SJCRH30 (cell line): ENCODE data around the gene KRTAP4-7. TPM values are rescaled to one million over a fixed set of nuclear protein-coding genes. Genes with fewer than 3 reads are reported as not detected.
"Not testable (repeated sequence)": the region's sequence is repeated elsewhere in the genome, so short reads cannot be mapped to it uniquely, and the experiment has no call there.

Source experiments
- DNase-seq, 2 experiments: peaks; one replicate each; pipeline ENCODE4 v3.0.0-alpha.2; 2015 to 2020
- H3K27ac ChIP-seq: fragments of 250-450 bp; sonication (Bioruptor Pico); 2 replicates; pipeline ENCODE4 v1.5.1; 2020; ENCODE audit warnings: mild to moderate bottlenecking, moderate library complexity
- H3K27me3 ChIP-seq: fragments of 250-450 bp; sonication (Bioruptor Pico); 2 replicates; pipeline ENCODE4 v1.5.1; 2020; ENCODE audit warnings: mild to moderate bottlenecking, moderate library complexity
- H3K36me3 ChIP-seq: fragments of 250-450 bp; sonication (Bioruptor Pico); 2 replicates; pipeline ENCODE4 v1.5.1; 2020; ENCODE audit warnings: mild to moderate bottlenecking, moderate library complexity
- H3K4me1 ChIP-seq: fragments of 250-450 bp; sonication (Bioruptor Pico); 2 replicates; pipeline ENCODE4 v1.5.1; 2020; ENCODE audit warnings: mild to moderate bottlenecking, moderate library complexity
- H3K4me3 ChIP-seq: fragments of 250-450 bp; sonication (Bioruptor Pico); 2 replicates; pipeline ENCODE4 v1.5.1; 2020; ENCODE audit warnings: mild to moderate bottlenecking, moderate library complexity
- H3K9me3 ChIP-seq: fragments of 250-450 bp; sonication (Bioruptor Pico); replicated peaks from 2 replicates; pipeline ENCODE4 v1.5.1; 2020; ENCODE audit warnings: mild to moderate bottlenecking, moderate library complexity
- total RNA-seq: library from RNA; depleted of rRNA; stranded (reverse); fragments of >200 nt; shearing (Covaris generic); gene quantifications from 2 replicates; pipeline ENCODE4 v1.2.3, GENCODE V29; 2014; rRNA removed

The KRTAP4-7 gene
- 0.18 TPM in 1 of 2 replicates, not detected in the other for total RNA-seq

DNA sequence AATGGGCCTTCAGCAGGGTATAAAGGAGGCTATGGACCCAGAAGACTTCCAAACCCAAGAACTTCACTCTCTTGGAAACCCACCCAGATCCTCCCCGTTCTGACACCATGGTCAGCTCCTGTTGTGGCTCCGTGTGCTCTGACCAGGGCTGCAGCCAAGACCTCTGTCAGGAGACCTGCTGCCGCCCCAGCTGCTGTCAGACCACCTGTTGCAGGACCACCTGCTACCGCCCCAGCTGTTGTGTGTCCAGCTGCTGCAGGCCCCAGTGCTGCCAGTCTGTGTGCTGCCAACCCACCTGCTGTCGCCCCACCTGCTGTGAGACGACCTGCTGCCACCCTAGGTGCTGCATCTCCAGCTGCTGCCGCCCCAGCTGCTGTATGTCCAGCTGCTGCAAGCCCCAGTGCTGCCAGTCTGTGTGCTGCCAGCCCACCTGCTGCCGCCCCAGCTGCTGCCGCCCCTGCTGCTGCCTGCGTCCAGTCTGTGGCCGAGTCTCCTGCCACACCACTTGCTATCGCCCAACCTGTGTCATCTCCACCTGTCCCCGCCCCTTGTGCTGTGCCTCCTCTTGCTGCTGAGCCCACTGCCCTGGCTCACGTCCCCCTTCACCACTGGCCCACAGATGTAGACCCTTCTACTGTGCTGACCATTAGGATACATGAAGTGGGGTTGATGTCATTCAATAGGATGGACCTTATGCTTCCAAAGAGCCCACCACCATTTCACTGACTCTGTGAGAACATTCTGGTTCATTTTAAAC, at the start of gene KRTAP4-7:
Gene KRTAP4-7 (plus strand): TSS at position 51 of the 757 bp plus-strand sequence. CDS start 57 bp downstream, at position 108.
- H3K27me3 ChIP-seq, H3K4me3 ChIP-seq, H3K4me1 ChIP-seq, H3K27ac ChIP-seq, H3K36me3 ChIP-seq, H3K9me3 ChIP-seq: not testable (repeated sequence)
- DNase-seq, result peak; percentile 70 to 81

DNA sequence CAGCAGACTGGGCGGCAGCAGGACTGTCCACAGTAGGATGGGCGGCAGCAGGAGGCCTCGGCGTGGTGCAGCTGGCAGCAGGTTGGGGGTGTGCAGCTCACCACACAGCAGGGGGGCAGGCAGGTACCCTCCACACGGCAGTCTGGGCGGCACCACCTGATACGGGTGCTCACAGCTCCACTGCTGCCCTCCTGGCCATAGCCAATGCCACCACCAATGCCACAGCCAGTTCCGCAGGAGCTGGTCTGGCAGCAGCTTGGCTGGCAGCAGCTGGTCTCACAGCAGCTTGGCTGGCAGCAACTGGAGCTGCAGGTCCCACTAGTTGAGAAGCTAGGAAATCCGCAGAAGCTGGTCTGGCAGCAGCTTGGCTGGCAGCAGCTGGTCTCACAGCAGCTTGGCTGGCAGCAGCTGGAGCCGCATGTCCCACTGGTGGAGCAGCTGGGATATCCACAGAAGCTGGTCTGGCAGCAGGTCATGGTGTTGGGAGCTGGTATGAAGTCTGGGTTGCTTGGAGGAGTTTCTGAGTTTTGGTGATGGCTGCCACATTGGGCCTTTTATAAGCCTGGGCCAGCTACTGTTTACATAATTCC, 49.5 kb upstream of the KRTAP4-7 start, which contains the start of gene KRTAP1-3:
Gene KRTAP1-3 (minus strand): TSS at position 529 of the 590 bp plus-strand sequence. CDS start 53 bp downstream, at position 476.
- not testable (repeated sequence) for H3K36me3 ChIP-seq, H3K27me3 ChIP-seq, H3K27ac ChIP-seq, H3K9me3 ChIP-seq, H3K4me1 ChIP-seq, H3K4me3 ChIP-seq
- DNase-seq, result peak; percentile 25 to 32

DNA sequence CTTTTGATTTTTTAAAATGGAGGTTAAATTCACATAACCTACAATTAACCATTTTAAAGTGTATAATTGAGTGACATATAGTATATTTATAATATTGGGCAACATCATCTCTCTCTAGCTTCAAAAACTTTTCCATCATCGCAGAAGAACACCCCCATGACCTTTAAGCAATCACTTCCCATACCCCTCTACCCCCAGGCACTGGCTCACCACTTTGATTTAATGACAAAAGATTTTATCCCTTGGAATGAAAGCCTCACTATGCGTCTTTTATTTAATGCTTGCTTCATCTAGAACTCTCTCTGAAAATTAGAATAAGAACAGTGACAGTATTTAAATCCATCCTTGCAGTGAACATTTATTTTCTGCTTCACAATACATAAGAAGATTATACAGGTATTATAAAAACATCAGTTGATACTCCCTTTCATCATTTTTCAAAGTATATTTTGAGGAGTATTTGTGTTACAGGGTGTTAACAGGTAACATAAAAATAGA, 46.0 kb upstream of the KRTAP4-7 start:
- H3K27me3 ChIP-seq, result no peaks in the 10 kb centered on the region
- H3K4me3 ChIP-seq, result no peak overlapping the region
- H3K27ac ChIP-seq, result no peak overlapping the region
- H3K4me1 ChIP-seq, result no peaks in the 10 kb centered on the region; the same call in 1 of the 2 replicates
- peaks cover 2% of the 10 kb centered on the region; the same call in 1 of the 2 replicates for H3K9me3 ChIP-seq
- no peaks in the 10 kb centered on the region for H3K36me3 ChIP-seq
- DNase-seq, result no peak

DNA sequence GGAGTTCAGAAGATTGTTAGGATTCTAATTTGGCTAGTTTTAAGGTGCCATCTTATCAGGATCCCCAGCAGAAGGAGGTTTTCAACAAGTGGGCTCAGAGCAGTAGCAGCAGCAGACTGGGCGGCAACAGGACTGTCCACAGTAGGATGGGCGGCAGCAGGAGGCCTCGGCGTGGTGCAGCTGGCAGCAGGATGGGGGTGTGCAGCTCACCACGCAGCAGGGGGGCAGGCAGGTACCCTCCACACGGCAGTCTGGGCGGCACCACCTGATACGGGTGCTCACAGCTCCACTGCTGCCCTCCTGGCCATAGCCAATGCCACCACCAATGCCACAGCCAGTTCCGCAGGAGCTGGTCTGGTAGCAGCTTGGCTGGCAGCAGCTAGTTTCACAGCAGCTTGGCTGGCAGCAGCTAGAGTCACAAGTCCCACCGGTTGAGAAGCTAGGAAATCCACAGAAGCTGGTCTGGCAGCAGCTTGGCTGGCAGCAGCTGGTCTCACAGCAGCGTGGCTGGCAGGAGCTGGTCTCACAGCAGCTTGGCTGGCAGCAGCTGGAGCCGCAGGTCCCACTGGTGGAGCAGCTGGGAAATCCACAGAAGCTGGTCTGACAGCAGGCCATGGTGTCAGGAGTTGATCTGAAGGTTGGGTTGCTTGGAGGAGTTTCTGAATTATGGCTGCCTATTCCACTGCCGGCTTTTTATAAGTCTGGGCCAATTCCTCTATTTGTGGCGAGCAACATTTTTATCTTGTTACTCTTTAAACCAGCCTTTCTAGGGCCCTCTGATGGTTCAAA, 43.0 kb upstream of the KRTAP4-7 start, which contains the start of gene KRTAP1-1:
Gene KRTAP1-1 (minus strand): TSS at position 668 of the 789 bp plus-strand sequence. CDS start 53 bp downstream, at position 615.
- peak; percentile 18 to 25 for DNase-seq
- not testable (repeated sequence) for H3K4me3 ChIP-seq, H3K36me3 ChIP-seq, H3K4me1 ChIP-seq, H3K27me3 ChIP-seq, H3K27ac ChIP-seq, H3K9me3 ChIP-seq

DNA sequence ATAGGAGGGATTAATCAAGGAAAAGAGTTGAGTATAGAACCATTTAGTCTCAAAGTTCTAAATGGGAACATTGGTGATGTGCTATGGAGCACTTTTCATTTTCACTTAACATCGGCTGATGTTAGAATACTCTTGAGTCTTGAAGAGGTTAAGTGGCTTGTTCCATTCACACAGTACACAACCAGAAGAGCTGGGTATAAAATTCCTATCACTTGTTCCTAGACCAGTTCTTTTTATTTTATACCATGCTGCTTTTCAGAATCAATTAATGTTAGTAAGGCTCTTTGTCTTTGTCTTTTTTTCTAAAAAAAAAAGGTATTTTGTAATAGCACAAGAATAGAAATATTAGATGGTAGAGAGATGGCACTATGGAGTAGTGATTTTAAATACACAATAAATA, 41.0 kb upstream of the KRTAP4-7 start:
- no peaks in the 10 kb centered on the region for H3K27me3 ChIP-seq
- no peak overlapping the region for H3K27ac ChIP-seq

DNA sequence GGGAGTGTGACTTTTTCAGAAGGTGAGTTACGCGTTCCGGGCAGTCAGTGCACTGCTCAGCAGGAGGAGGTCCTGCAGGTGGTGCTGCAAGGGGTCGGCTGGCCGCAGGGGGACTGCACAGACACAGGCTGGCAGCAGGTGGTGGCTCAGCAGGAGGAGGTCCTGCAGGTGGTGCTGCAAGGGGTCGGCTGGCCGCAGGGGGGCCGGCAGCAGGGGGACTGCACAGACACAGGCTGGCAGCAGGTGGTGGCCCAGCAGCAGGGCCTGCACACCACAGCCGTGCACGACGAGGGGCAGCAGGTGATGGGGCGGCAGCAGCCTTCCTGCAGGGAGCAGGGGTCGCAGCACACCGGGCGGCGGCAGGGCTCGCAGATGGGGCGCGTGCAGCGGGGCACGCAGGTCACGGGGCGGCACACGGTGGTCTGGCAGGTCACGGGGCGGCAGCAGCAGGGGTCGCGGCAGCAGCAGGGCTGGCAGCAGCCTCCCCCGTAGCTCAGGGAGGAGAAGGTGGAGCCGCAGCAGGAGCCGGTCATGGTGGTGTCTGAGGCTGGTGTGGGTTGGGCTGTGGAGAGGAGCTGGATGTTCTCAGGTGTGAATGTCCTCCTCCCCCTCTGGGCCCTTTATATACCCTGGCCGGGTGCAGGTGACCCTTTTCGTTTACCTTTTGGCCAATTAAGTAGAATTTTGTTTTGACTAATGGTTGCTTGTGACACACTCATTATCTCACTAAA, 37.0 kb upstream of the KRTAP4-7 start, which contains the start of gene KRTAP2-1:
Gene KRTAP2-1 (minus strand): TSS at position 582 of the 731 bp plus-strand sequence. CDS start 49 bp downstream, at position 533.
- H3K27me3 ChIP-seq, H3K4me1 ChIP-seq, H3K36me3 ChIP-seq, DNase-seq, H3K4me3 ChIP-seq, H3K27ac ChIP-seq, H3K9me3 ChIP-seq: not testable (repeated sequence)

More for the DNA sequence above, 41.0 kb upstream of the KRTAP4-7 start:
- peaks cover 7% of the 10 kb centered on the region; the same call in 1 of the 2 replicates for H3K9me3 ChIP-seq
- H3K4me3 ChIP-seq, result no peak overlapping the region
- no peak for DNase-seq
- no peaks in the 10 kb centered on the region; the same call in 1 of the 2 replicates for H3K4me1 ChIP-seq
- no peaks in the 10 kb centered on the region for H3K36me3 ChIP-seq

DNA sequence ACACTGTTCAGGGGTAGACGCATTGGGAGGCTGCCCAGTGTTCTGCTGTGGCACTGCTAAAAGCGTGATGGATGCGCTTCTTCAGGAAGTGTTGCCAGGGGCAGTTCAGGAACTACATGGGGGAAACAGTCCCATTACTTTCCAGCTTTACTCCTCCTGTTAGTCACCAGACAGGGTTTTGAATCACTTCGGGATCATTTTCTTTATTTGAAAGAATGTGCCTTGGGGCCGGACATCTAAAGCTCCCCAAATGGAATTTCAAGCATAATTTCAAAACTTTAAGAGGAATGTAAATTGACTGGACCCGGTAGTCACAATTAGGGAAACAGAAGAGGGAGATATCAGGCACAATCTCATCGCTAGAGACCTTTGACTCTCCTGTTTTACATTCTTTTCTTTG, 35.5 kb upstream of the KRTAP4-7 start:
- DNase-seq, result no peak
- Histone ChIP-seq H3K27me3 (no peaks in the 10 kb centered on the region), H3K4me3 (no peak overlapping the region), H3K4me1 (peaks cover 3% of the 10 kb centered on the region), H3K27ac (no peak overlapping the region), H3K9me3 (no peaks in the 10 kb centered on the region), H3K36me3 (no peaks in the 10 kb centered on the region)

DNA sequence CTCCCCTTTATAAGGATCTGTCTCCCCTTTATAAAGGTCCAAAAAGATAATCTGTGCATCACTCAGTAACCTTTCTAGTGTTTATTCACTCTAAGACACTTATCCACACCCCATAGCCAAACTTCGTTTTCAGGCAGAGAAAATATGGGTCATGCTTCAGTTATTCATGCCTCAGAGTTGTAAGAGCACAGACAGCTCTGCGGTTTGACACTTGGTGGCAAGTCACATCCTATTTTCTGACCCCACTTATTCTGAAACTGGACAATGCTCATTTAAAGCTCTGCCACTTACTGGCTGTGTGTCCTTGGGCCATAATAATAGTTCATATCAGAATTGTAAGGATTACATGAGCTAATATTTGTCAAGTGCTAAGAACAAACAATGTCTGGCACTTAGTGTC, 34.8 kb upstream of the KRTAP4-7 start:
- Histone ChIP-seq H3K4me1 (peaks cover 3% of the 10 kb centered on the region), H3K36me3 (no peaks in the 10 kb centered on the region), H3K27me3 (no peaks in the 10 kb centered on the region), H3K27ac (no peak overlapping the region), H3K9me3 (no peaks in the 10 kb centered on the region), H3K4me3 (no peak overlapping the region)
- DNase-seq, result no peak

DNA sequence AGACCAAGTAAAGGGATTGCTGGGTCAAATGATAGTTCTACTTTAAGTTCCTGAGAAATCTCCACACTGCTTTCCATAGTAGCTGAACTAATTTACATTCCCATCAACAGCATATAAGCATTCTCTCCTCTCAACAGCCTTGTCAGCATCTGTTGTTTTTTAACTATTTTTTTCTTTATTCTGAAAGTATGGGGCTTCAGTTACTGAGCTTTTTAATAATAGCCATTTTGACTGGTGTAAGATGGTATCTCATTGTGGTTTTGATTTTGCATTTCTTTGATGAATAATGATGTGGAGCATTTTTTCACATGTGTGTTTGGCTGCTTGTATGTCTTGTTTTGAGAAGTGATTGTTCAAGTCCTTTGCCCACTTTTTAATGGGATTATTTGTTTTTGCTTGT, 31.4 kb upstream of the KRTAP4-7 start:
- Histone ChIP-seq H3K27ac (no peak overlapping the region), H3K27me3 (no peaks in the 10 kb centered on the region)
- no peak for DNase-seq

DNA sequence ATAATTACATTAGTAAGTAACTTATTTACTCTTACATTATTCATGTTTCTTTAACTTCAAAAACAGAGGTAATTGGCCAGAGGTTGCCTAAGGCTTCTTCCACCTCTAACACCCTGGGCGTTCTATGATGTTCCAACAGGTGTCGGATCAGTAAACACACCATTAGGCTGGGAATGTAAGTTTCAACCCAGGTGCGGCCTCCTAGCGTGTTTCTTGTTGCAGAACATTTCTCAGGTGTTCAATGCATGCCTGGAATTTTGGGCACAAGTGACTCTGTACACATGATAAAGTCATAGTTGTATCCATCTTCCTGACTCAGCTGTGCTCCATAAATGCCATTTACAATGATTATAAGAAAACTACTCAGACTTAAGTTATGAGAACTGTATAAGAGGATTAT, 29.9 kb upstream of the KRTAP4-7 start:
- peaks cover 9% of the 10 kb centered on the region for H3K4me1 ChIP-seq

More for the DNA sequence above, 31.4 kb upstream of the KRTAP4-7 start:
- Histone ChIP-seq H3K4me1 (peaks cover 6% of the 10 kb centered on the region), H3K9me3 (peaks cover 3% of the 10 kb centered on the region; the same call in 1 of the 2 replicates), H3K36me3 (no peaks in the 10 kb centered on the region), H3K4me3 (no peak overlapping the region)

DNA sequence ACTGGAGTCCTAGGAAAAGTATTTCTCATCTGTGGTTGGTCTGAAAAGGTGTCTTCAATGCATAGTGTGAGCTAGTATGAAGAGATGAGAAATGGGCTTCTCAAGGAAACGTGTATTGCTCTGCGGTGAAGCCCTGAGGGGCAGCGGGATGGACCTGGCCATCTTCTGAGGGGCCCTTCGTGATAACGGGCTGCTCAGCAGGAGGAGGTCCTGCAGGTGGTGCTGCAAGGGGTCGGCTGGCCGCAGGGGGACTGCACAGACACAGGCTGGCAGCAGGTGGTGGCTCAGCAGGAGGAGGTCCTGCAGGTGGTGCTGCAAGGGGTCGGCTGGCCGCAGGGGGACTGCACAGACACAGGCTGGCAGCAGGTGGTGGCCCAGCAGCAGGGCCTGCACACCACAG, 29.4 kb upstream of the KRTAP4-7 start:
- H3K27me3 ChIP-seq, DNase-seq, H3K9me3 ChIP-seq, H3K27ac ChIP-seq, H3K4me3 ChIP-seq, H3K36me3 ChIP-seq: not testable (repeated sequence)
- peaks cover 11% of the 10 kb centered on the region for H3K4me1 ChIP-seq

More for the DNA sequence above, 29.9 kb upstream of the KRTAP4-7 start:
- no peaks in the 10 kb centered on the region for H3K36me3 ChIP-seq
- DNase-seq, result no peak
- H3K4me3 ChIP-seq, result no peak overlapping the region
- H3K9me3 ChIP-seq, result peaks cover 6% of the 10 kb centered on the region; the same call in 1 of the 2 replicates
- no peak overlapping the region for H3K27ac ChIP-seq
- H3K27me3 ChIP-seq, result no peaks in the 10 kb centered on the region

DNA sequence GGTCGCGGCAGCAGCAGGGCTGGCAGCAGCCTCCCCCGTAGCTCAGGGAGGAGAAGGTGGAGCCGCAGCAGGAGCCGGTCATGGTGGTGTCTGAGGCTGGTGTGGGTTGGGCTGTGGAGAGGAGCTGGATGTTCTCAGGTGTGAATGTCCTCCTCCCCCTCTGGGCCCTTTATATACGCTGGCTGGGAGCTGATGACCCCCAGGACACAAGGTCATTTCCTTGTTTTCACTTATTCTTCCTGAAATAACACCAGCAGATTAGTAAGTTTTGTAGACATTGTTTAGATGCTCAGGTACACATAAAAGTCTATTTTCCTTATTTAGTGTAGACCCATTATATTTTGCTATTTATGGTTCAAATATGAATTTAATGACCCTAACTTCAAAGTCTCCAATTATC, 28.8 kb upstream of the KRTAP4-7 start, which contains the start of gene KRTAP2-2:
Gene KRTAP2-2 (minus strand): TSS at position 101 of the 400 bp plus-strand sequence. CDS start 19 bp downstream, at position 82.
- peaks cover 14% of the 10 kb centered on the region for H3K4me1 ChIP-seq
- not testable (repeated sequence) for H3K36me3 ChIP-seq, H3K4me3 ChIP-seq, H3K9me3 ChIP-seq, DNase-seq, H3K27ac ChIP-seq, H3K27me3 ChIP-seq

DNA sequence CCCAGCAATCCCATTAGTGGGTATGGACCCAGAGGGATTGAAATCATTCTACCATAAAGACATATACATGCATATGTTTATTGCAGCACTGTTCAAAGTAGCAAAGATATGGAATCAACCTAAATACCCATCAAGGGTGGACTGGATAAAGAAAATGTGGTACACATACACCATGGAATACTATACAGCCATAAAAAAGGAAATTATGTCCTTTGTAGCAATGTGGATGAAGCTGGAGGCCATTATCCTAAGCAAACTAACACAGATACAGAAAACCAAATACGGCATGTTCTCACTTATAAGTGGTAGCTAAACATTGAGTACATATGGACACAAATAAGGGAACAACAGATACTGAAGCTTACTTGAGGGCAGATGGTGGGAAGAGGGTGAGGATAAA, 26.4 kb upstream of the KRTAP4-7 start:
- H3K4me3 ChIP-seq, result no peak overlapping the region
- H3K9me3 ChIP-seq, result peaks cover 6% of the 10 kb centered on the region; the same call in 1 of the 2 replicates
- no peak for DNase-seq
- no peak overlapping the region for H3K27ac ChIP-seq
- no peaks in the 10 kb centered on the region for H3K27me3 ChIP-seq
- H3K4me1 ChIP-seq, result peaks cover 36% of the 10 kb centered on the region
- H3K36me3 ChIP-seq, result no peaks in the 10 kb centered on the region

DNA sequence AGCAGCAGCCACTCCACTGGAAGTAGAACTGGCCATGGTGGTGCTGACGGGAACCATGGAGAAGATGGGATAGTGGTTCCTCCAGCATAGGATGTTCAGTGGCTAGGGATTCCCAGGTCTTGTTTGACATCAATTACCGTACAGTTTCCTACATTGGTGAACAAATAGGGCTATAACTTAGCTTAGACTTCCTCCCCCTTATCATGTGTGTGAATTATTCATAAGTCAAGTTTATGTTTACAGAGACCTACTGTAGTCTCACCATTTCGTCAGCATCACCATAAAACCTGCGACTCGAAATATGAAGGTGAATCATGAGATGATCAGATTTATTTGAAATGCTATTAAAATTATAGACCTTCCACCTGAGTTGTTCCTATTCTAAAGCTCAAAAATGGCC, 25.2 kb upstream of the KRTAP4-7 start:
- Histone ChIP-seq H3K27ac (no peak overlapping the region), H3K4me3 (no peak overlapping the region), H3K27me3 (no peaks in the 10 kb centered on the region), H3K9me3 (peaks cover 6% of the 10 kb centered on the region; the same call in 1 of the 2 replicates), H3K36me3 (no peaks in the 10 kb centered on the region), H3K4me1 (peaks cover 42% of the 10 kb centered on the region)
- no peak for DNase-seq
